OCI-LY3 (cell line): ENCODE measurements around the gene ADD3.

Source experiments
- CTCF ChIP-seq: fragments of 200-600, 300-600 bp; sonication (generic); IDR thresholded peaks from 2 replicates; pipeline ENCODE4 v1.5.1; 2014; ENCODE audit warnings: antibody characterized with exemption, low read length, low read depth
- EZH2phosphoT487 ChIP-seq: fragments of 200-600 bp; shearing (Covaris generic); IDR thresholded peaks from 2 replicates; pipeline ENCODE4 v1.6.1; 2018; ENCODE audit warnings: antibody characterized with exemption, mixed run types, low read depth

GRCh38 chr10:110169586-110169985 lies 161.8 kb downstream of the ADD3 start:
- TF ChIP-seq CTCF (no peak), EZH2phosphoT487 (no peak)
